Esophagus squamous epithelium (tissue), 5 donors: ENCODE results near the gene BSDC1. TPM values are rescaled to one million over a fixed set of nuclear protein-coding genes. Genes with fewer than 3 reads are reported as not detected.
A peak's percentile ranks its signal among the peaks of the same experiment; 100 is the strongest.

ENCODE experiments used
- DNase-seq: peaks from one replicate; lab custom pipeline; 2025; lab: John Stamatoyannopoulos, UW
- H3K27ac ChIP-seq, 4 donors: fragments of 200-600 bp; sonication (generic); one replicate each; pipeline ENCODE4 v1.5.1; 2016 to 2019; ENCODE audit warnings: mild to moderate bottlenecking in 1 of 4
- H3K27me3 ChIP-seq, 4 donors: fragments of 200-600 bp; sonication (generic); 1 replicate in 3 of 4; 2 replicates in 1 of 4; pipeline versions ENCODE4 v1.5.1 to v1.6.0; 2017 to 2021; ENCODE audit warnings: antibody characterized with exemption in 1 of 4
- H3K36me3 ChIP-seq, 3 donors: fragments of 200-600 bp; sonication (generic); one replicate each; pipeline ENCODE4 v1.5.1; 2016 to 2019
- H3K4me1 ChIP-seq, 3 donors: fragments of 200-600 bp; sonication (generic); one replicate each; pipeline ENCODE4 v1.5.1; 2017 to 2019
- H3K4me3 ChIP-seq, 4 donors: fragments of 200-600 bp; sonication (generic); 1 replicate in 3 of 4; 2 replicates in 1 of 4; pipeline ENCODE4 v1.5.1; 2016 to 2019; ENCODE audit warnings: mild to moderate bottlenecking in 2 of 4, moderate library complexity in 1 of 4
- H3K9me3 ChIP-seq, 3 donors: fragments of 200-600 bp; sonication (generic); one replicate each; pipeline ENCODE4 v1.5.1; 2016 to 2019
- CTCF ChIP-seq, 6 experiments: fragments of 450-650 bp in 4 of 6; fragments of 200-600 bp in 2 of 6; sonication (generic) in 2 of 6; IDR thresholded peaks; one replicate each; pipeline ENCODE4 v1.5.1; 2016 to 2019; ENCODE audit warnings: antibody characterized with exemption in 6 of 6, mild to moderate bottlenecking in 4 of 6, moderate library complexity in 4 of 6
- POLR2A ChIP-seq, 4 donors: fragments of 450-650 bp; IDR thresholded peaks; one replicate each; pipeline ENCODE4 v1.6.1; 2017; ENCODE audit warnings: antibody characterized with exemption in 4 of 4, mild to moderate bottlenecking in 4 of 4, moderate library complexity in 3 of 4
- WGBS, 2 donors: methylation state at CpG; one replicate each; pipeline ENCODE4 v1.1.5; 2018; 5-methylcytosine and 5-hydroxymethylcytosine counted together
- intact Hi-C: fragments of 100-400 bp; cut with DNase I; formaldehyde crosslinking; loops from one replicate; pipeline ENCODE4 v1.15.0; 2022
- total RNA-seq, 4 donors: library from RNA; depleted of rRNA; stranded (reverse); fragments of >200 nt; gene quantifications; one replicate each; pipeline ENCODE4 v1.1.0, GENCODE V29; 2016
- donor health status: DM: yes; HTN: yes; CAD: no.

BSDC1 gene
- total RNA-seq, 4 donors from 2014 or later, result 42.4 to 62.2 (median 45.9) TPM

DNA sequence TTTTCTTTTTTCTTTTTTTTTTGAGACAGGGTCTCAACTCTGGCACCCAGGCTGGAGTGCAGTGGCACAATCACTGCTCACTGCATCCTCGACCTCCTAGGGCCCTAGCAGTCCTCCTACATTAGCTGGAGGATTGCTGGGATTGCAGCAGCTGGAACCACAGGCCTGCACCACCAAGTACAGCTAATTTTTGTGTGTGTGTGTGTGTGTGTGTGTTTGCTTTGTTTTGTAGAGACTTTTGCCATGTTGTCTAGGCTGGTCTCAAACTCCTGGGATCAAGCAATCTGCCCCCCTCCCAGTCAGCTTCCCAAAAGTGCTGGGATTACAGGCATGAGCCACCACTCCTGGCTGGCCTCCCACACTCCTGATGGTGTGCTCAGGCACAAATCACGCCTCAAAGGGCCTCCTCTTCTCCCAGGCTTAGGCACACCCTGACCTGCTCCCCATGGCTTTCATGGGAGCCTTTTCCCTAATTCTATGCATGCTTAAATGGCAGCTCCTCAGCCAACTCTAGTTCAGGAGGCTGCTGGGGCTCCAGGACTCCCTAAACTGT is 41.3 kb downstream of the BSDC1 start:
- Histone ChIP-seq H3K27ac (peak overlapping the region in 2 of 4 donors; percentile 17 to 90), H3K9me3 (no peaks in the 10 kb centered on the region), H3K4me3 (no peak overlapping the region), H3K36me3 (no peaks in the 10 kb centered on the region), H3K4me1 (peaks cover 16 to 58% (median 34%) of the 10 kb centered on the region in 3 donors), H3K27me3 (no peaks in the 10 kb centered on the region)
- no peak for DNase-seq
- 53 to 58% methylated on average over 2 of the region's 2 CpGs for WGBS, 2 donors
- no peak for TF ChIP-seq POLR2A (IDR thresholded peaks at IDR 0.05)
- TF ChIP-seq CTCF (IDR thresholded peaks at IDR 0.05), result no peak
- intact Hi-C loops, result no loop called here

DNA sequence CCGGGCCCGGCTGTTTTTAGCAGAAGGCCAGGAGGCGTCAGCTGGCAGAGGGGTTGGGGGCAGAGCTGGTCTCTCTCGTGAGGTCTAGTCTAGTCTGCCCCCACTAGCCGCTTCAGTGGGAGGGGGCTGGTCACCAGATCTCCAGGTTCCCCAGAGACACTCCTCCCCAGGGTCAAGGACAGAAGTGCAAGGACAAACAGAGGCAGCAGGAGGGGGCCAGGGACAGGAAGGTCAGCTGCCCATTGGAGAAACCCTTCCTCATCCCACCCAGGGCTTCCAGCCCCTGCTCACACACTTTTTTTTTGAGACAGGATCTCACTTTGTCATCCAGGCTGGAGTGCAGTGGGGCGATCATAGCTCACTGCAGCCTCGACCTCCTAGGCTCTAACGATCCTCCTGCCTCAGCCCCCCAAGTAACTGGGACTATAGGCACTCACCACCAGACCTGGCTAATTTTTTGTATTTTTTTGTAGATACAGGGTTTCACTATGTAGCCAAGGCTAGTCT is 41.9 kb downstream of the BSDC1 start:
- Histone ChIP-seq H3K4me3 (peak overlapping the region; percentile 58 to 81 (median 71)), H3K27ac (peak overlapping the region; percentile 81 to 93 (median 90)), H3K27me3 (no peaks in the 10 kb centered on the region), H3K4me1 (peaks cover 16 to 58% (median 34%) of the 10 kb centered on the region in 3 donors), H3K36me3 (no peaks in the 10 kb centered on the region), H3K9me3 (no peaks in the 10 kb centered on the region)
- 77 to 87% methylated on average over 3 to 4 of the region's 8 CpGs for WGBS, 2 donors
- intact Hi-C loops, result no loop called here
- no peak for DNase-seq
- TF ChIP-seq CTCF (IDR thresholded peaks at IDR 0.05) (peak in 1 of 6 experiments; percentile 3), POLR2A (IDR thresholded peaks at IDR 0.05) (no peak)

DNA sequence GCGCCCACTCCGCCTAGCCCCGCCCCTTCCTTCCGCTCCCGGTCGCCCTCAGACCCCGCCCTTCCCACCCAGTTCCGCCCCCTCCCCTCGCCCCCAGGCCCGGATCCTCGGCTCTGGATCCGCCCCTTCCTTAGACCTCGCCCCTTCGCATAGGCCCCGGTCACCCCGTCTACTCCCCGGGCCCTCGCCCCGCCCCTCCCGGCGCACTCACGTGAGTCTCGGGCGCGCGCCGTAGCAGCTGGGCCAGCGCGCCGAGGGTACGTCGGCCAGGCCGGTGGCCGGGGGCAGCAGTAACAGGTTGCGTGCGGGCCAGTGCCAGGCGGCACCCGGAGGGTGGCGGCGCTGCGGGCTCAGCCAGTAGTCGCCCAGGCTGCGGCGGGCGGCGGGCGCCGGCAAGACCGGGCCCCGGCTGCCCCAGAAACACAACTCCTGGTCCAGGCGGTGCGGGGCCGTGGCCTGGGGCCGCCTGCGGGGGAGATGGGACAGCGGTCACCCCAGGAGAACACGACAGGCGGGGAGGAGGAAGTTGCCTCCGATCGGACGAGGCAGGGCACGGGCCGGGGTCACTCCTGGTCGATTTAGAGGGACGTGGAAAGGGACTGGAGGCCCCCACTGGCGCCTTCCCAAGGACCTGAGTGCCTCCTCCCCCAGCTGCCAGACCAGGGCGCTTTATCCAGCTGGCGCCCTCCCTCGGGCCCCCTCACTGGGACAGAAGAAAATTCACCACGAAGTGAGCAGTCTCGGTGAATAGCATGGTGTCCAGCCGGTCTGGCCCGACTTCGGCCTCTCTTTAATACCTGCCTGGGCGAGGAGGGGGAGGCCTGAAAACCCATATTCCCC is 42.6 kb downstream of the BSDC1 start:
- Histone ChIP-seq H3K27ac (peak overlapping the region; percentile 81 to 93 (median 90)), H3K27me3 (no peaks in the 10 kb centered on the region), H3K4me3 (peak overlapping the region; percentile 58 to 81 (median 71)), H3K9me3 (no peaks in the 10 kb centered on the region), H3K4me1 (peaks cover 16 to 58% (median 34%) of the 10 kb centered on the region in 3 donors), H3K36me3 (no peaks in the 10 kb centered on the region)
- WGBS, 2 donors, result 1 to 27% methylated on average over 3 to 22 of the region's 75 CpGs
- intact Hi-C loops, result no loop called here
- TF ChIP-seq CTCF (IDR thresholded peaks at IDR 0.05), result peak in 2 of 6 experiments; percentile 6 to 12
- TF ChIP-seq POLR2A (IDR thresholded peaks at IDR 0.05), result peak in 2 of 4 donors; percentile 83 to 84
- peak; percentile 37 for DNase-seq

GRCh38 chr1:32350785-32351398 is 43.3 kb downstream of the BSDC1 start:
- Histone ChIP-seq H3K27ac (peak overlapping the region; percentile 81 to 93 (median 90)), H3K27me3 (no peaks in the 10 kb centered on the region), H3K4me1 (peaks cover 16 to 60% (median 34%) of the 10 kb centered on the region in 3 donors), H3K9me3 (no peaks in the 10 kb centered on the region), H3K36me3 (no peaks in the 10 kb centered on the region), H3K4me3 (peak overlapping the region; percentile 58 to 81 (median 71))
- no peak for DNase-seq
- intact Hi-C loops, result no loop called here
- 28 to 53% methylated on average over 12 to 24 of the region's 28 CpGs for WGBS, 2 donors
- peak; percentile 51 to 77 (median 63) for TF ChIP-seq CTCF (IDR thresholded peaks at IDR 0.05)
- no peak for TF ChIP-seq POLR2A (IDR thresholded peaks at IDR 0.05)
